Activated CD4-positive, alpha-beta T cell treated with anti-CD3 and anti-CD28 coated beads for 4 hours (primary cell): ENCODE data around the gene DZIP1L.

ENCODE experiments used
- DNase-seq, 2 donors: peaks; one replicate each; pipeline ENCODE4 v3.0.0-alpha.2; 2020

The DZIP1L gene

DNA sequence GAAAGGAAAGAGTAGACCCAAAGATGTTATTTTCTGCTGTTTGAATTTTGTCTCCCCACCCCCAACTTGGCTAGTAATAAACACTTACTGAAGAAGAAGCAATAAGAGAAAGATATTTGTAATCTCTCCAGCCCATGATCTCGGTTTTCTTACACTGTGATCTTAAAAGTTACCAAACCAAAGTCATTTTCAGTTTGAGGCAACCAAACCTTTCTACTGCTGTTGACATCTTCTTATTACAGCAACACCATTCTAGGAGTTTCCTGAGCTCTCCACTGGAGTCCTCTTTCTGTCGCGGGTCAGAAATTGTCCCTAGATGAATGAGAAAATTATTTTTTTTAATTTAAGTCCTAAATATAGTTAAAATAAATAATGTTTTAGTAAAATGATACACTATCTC, 83.9 kb downstream of the DZIP1L start:
- no peak for DNase-seq

DNA sequence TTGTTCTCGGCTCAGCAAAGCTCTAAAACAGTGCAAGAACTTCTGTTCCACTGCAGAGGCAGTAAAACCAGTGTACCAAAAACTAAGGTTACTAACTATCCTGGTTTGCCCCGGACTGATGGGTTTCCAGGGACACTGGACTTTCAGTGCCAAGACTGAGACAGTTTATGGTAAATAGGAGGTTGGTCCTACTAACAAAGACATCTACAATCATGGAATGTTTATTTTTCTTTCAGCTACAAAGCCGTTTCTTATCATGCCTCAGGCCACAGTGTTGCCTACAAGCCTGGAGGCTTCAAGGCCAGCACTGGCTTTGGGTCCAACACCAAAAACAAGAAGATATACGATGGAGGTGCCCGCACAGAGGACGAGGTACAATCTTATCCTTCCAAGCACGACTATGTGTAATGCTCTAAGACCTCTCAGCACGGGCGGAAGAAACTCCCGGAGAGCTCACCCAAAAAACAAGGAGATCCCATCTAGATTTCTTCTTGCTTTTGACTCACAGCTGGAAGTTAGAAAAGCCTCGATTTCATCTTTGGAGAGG, 84.6 kb downstream of the DZIP1L start:
- no peak for DNase-seq

DNA sequence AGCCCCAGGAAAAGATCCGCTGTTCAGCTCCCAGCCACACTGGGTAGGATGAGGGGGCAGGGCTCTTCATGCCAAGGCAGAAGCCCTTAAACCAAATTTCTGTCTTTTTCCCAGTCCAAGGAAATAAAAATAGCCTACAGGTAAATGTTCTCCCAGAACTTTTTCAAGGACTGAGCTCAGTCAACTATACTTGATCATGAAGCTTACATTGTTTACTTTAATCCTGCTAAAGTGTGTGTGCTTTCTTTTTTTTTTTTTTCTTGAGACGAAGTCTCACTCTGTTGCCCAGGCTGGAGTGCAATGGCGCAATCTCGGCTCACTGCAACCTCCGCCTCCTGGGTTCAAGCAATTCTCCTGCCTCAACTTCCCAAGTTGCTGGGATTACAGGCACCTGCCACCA, 87.6 kb downstream of the DZIP1L start:
- DNase-seq = no peak

DNA sequence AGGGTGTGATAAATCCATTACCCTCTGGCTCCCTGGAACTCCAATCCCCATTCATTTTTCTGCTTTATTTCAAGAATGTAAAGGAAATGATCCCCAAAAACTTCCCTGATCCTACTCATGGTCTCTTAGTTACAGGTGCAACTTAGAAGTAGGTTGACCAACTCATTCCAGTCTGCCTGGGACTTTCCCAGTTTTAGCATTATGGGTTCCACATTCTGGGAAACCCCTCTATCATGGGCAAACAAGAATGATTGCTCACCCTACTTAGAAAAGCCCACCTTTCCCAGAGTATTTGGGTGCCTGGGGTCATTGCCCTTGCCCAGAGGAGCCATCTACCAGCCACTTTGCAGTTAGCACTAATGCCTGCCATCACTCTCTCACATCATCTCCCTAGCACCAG, 89.9 kb downstream of the DZIP1L start:
- DNase-seq = no peak

DNA sequence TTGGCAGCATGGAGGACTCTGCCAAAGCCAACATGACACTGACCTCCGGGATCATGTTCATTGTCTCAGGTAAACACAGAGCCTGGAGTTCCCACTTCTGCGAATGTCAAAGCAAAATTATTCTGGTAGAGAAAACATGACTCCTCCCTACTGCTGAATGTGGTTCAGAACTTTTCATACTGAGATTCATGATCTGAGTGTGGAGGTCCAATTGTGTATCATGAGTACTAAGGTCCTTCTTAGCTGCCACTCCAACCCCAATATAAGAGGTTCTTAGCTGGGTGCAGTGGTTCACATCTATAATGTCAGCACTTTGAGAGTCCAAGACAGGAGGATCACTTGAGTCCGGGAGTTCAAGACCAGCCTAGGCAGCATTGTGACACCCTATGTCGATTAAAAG, 91.7 kb downstream of the DZIP1L start:
- no peak for DNase-seq

DNA sequence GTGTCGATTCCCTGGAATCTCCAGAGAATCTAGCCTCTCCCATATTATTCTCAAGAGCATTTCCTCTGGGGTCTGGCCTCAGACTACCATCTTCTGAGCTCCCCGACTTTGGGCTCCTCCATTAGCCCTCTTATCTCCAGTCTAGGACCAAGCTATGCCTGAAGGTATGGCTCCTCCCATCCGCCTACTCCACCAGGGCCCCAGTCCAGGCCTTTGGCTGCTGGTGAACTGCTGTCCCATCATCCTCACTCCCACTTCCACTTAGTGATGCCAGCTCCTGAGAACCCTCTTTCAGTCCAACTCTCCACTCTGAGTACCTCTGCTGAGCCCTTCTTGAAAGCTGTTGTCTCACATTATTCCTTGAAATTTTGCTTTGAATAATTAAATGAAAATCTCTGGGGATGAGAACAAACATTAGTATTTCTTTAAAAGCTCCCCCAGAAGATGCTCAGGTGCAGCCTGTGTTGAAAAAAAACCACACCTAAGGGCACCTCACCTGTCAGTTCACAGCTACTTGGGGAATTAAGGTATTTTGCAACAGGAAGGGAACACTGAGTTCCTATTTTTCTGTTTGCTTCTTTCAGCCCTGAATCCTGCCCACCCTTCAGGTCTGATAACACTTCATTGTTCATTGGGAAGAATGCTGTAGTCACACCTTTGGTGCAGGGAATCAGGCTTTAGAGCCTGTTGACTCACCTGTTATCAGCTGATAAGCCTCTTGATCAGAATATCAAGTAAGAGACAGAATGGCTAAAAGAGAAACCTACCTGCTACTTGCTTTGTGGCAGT, 95.9 kb downstream of the DZIP1L start:
- DNase-seq = no peak

DNA sequence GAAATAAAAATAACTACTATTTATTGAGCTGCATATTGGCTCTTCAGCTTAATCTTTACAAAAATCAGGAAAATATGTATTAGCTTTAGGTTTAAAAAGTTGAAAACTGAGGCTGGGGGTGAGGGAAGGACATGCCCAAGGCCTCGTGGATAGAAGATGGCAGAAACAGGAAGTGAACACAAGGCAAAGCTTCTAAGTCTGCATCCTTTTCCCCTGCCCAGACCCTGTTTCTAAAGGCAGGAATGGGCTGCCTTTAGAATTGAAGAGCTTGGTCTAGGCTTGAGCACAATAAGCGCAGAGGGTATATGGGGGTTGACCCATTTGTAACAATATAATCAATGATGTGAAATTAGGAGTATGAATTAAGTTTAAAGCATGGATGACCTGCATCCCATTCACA, 99.3 kb downstream of the DZIP1L start:
- no peak for DNase-seq

DNA sequence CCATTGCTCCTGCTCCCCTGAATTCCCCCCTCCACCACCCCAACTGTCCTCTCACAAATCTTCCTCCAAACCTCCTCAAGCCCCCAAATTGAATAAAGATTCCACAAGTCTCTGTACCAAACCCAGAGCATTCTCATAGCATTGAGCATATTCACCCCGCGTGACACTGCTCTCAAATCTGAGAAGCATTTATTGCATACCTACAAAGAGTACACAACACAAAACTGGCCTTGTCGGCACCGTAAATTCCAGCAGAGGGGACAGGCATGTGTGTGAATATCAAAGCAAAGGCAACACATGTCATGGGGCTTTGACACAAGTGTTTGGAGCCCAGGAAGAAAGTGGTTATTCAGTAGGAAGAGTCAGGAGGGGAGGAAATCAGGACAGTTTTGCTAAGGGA, 102.9 kb downstream of the DZIP1L start:
- DNase-seq = no peak
